H1 (cell line): ENCODE results near the gene PRRX1.

ENCODE experiments used
- ATF3 ChIP-seq: IDR thresholded peaks from 2 replicates; pipeline ENCODE4 v1.6.1; 2011; ENCODE audit warnings: low read depth, mild to moderate bottlenecking, low read length; ENCODE audit not compliant: insufficient read depth
- CREB1 ChIP-seq: IDR thresholded peaks from 2 replicates; pipeline ENCODE4 v1.6.1; 2012; ENCODE audit warnings: inconsistent platforms
- CTCF ChIP-seq, 3 experiments: IDR thresholded peaks; 1 replicate in 2 of 3; 2 replicates in 1 of 3; pipeline versions ENCODE4 v1.5.1 to v1.6.1; 2011; ENCODE audit warnings: low read length in 3 of 3, mild to moderate bottlenecking in 3 of 3, inconsistent platforms in 2 of 3, low read depth in 1 of 3, moderate library complexity in 1 of 3; ENCODE audit not compliant: insufficient read depth in 1 of 3; ENCODE audit errors: control extremely low read depth in 1 of 3
- E2F6 ChIP-seq: IDR thresholded peaks from 2 replicates; pipeline ENCODE4 v1.6.1; 2012; ENCODE audit warnings: inconsistent platforms
- EZH2 ChIP-seq: fragments of 200-600 bp; sonication (generic); IDR thresholded peaks from 2 replicates; pipeline ENCODE4 v1.7.1; 2012; ENCODE audit warnings: low read depth, mild to moderate bottlenecking, moderate library complexity, low read length, inconsistent platforms; ENCODE audit not compliant: severe bottlenecking
- MAFK ChIP-seq: IDR thresholded peaks from 2 replicates; pipeline ENCODE4 v1.6.1; 2012; ENCODE audit warnings: low read depth, mild to moderate bottlenecking, improper control_type of control experiment, low read length
- NANOG ChIP-seq: IDR thresholded peaks from 2 replicates; pipeline ENCODE4 v1.6.1; 2011; ENCODE audit warnings: low read length, low read depth, mild to moderate bottlenecking, inconsistent platforms; ENCODE audit not compliant: insufficient read depth, poor library complexity, severe bottlenecking
- POLR2A ChIP-seq, 2 experiments: IDR thresholded peaks; 1 replicate in 1 of 2; 2 replicates in 1 of 2; pipeline ENCODE4 v1.6.1; 2011; ENCODE audit warnings: low read depth in 2 of 2, low read length in 2 of 2, mild to moderate bottlenecking in 2 of 2; ENCODE audit errors: control extremely low read depth in 1 of 2
- SRF ChIP-seq: IDR thresholded peaks from 2 replicates; pipeline ENCODE4 v1.6.1; 2011; ENCODE audit warnings: mild to moderate bottlenecking, low read depth, low read length, moderate library complexity
- TCF12 ChIP-seq: IDR thresholded peaks from 2 replicates; pipeline ENCODE4 v1.6.1; 2011; ENCODE audit warnings: low read depth, mild to moderate bottlenecking, low read length

GRCh38 chr1:170676628-170677027 lies 12.7 kb downstream of the PRRX1 start:
- no peak for TF ChIP-seq CTCF (IDR thresholded peaks at IDR 0.05; ENCODE audit: control extremely low read depth in 1 of 3, insufficient read depth in 1 of 3, low read depth in 1 of 3, low read length in 3 of 3)
- TF ChIP-seq POLR2A (IDR thresholded peaks at IDR 0.05; ENCODE audit: control extremely low read depth in 1 of 2, low read depth in 2 of 2, low read length in 2 of 2), result no peak
- TF ChIP-seq E2F6, result no peak
- TF ChIP-seq CREB1, result no peak
- TF ChIP-seq ATF3, result no peak
- TF ChIP-seq EZH2, result no peak
- no peak for TF ChIP-seq NANOG
- TF ChIP-seq MAFK, result no peak
- no peak for TF ChIP-seq TCF12
- TF ChIP-seq SRF, result no peak
